Caco-2 (cell line): ENCODE measurements around the gene TMPRSS3. TPM values are rescaled to one million over a fixed set of nuclear protein-coding genes. Genes with fewer than 3 reads are reported as not detected.

Experiments used
- BruUV-seq: library from RNA; stranded (reverse); fragments of 400-500 nt; replicated peaks from 2 replicates; lab custom pipeline; 2021; lab: Mats Ljungman, UMichigan
- CTCF ChIA-PET: fragments of 300-600 bp; sonication (Branson Sonifier 250); formaldehyde crosslinking; loops from one replicate; lab custom pipeline; 2022; ENCODE audit warnings: antibody characterized with exemption; lab: Charles Lee
- POLR2A ChIA-PET: fragments of 300-600 bp; sonication (Branson Sonifier 250); formaldehyde crosslinking; loops from one replicate; lab custom pipeline; 2022; ENCODE audit warnings: antibody characterized with exemption; lab: Charles Lee
- DNase-seq, 2 experiments: peaks; one replicate each; pipeline versions ENCODE4 v3.0.0 to v3.0.0-alpha.2; 2020 to 2022
- H3K27me3 ChIP-seq: replicated peaks from 2 replicates; pipeline ENCODE4 v1.6.0; 2011; ENCODE audit warnings: low read length; ENCODE audit not compliant: control insufficient read depth, insufficient read depth
- H3K36me3 ChIP-seq: 2 replicates; pipeline ENCODE4 v1.5.1; 2011; ENCODE audit warnings: low read length; ENCODE audit not compliant: control insufficient read depth, insufficient read depth
- H3K4me1 ChIP-seq: fragments of 250-450 bp; sonication (Bioruptor Pico); 2 replicates; pipeline ENCODE4 v1.5.1; 2020; ENCODE audit warnings: mild to moderate bottlenecking
- H3K4me3 ChIP-seq: 2 replicates; pipeline ENCODE4 v1.5.1; 2011; ENCODE audit warnings: low read depth, mild to moderate bottlenecking, control low read depth, low read length
- H3K9me3 ChIP-seq: fragments of 250-450 bp; sonication (Bioruptor Pico); 2 replicates; pipeline ENCODE4 v1.5.1; 2020; ENCODE audit warnings: mild to moderate bottlenecking, moderate library complexity
- H3K27ac Mint-ChIP-seq: one replicate; pipeline ENCODE4 v1.8.0; 2022; ENCODE audit warnings: mixed read lengths; ENCODE audit not compliant: unreplicated experiment
- H3K27me3 Mint-ChIP-seq: one replicate; pipeline ENCODE4 v1.8.0; 2022; ENCODE audit warnings: mixed read lengths; ENCODE audit not compliant: insufficient read depth, unreplicated experiment
- H3K36me3 Mint-ChIP-seq: one replicate; pipeline ENCODE4 v1.8.0; 2022; ENCODE audit warnings: mild to moderate bottlenecking, mixed read lengths; ENCODE audit not compliant: insufficient read depth, unreplicated experiment
- H3K4me1 Mint-ChIP-seq: one replicate; pipeline ENCODE4 v1.8.0; 2022; ENCODE audit warnings: low read depth, mixed read lengths; ENCODE audit not compliant: unreplicated experiment
- H3K4me3 Mint-ChIP-seq: one replicate; pipeline ENCODE4 v1.8.0; 2022; ENCODE audit warnings: mild to moderate bottlenecking, moderate library complexity, mixed read lengths; ENCODE audit not compliant: unreplicated experiment
- H3K9me3 Mint-ChIP-seq: one replicate; pipeline ENCODE4 v1.8.0; 2022; ENCODE audit warnings: mixed read lengths; ENCODE audit not compliant: unreplicated experiment
- CTCF ChIP-seq, 2 experiments: fragments of 200-600 bp in 1 of 2; IDR thresholded peaks; 1 replicate in 1 of 2; 2 replicates in 1 of 2; pipeline versions ENCODE4 v1.5.1 to v1.8.0; 2011 to 2022; ENCODE audit warnings: antibody characterized with exemption in 1 of 2, control low read depth in 1 of 2, inconsistent platforms in 1 of 2, low read depth in 1 of 2, low read length in 1 of 2, mild to moderate bottlenecking in 1 of 2, moderate library complexity in 1 of 2; ENCODE audit not compliant: insufficient read depth in 1 of 2, severe bottlenecking in 1 of 2, unreplicated experiment in 1 of 2
- intact Hi-C: fragments of 100-400 bp; cut with micrococcal nuclease; formaldehyde crosslinking; loops from one replicate; pipeline ENCODE4 v1.10.0; 2022; ENCODE audit not compliant: unreplicated experiment
- total RNA-seq: library from RNA; stranded (reverse); gene quantifications from 2 replicates; pipeline ENCODE4 v1.2.3, GENCODE V29; 2022

Gene TMPRSS3
- total RNA-seq, 1 experiment from 2014 or later, result not detected

GRCh38 chr21:42403611-42404231 lies 7.9 kb upstream of the TMPRSS3 start, which contains the start of gene UBASH3A:
Gene UBASH3A (plus strand): TSS chr21:42403902. CDS start chr21:42403946, 44 bp downstream.
- intact Hi-C loops, result no loop called here
- TF ChIP-seq CTCF (IDR thresholded peaks at IDR 0.05; ENCODE audit: insufficient read depth in 1 of 2, low read depth in 1 of 2, low read length in 1 of 2, severe bottlenecking in 1 of 2, unreplicated experiment in 1 of 2), result no peak
- H3K27me3 Mint-ChIP-seq, result no peaks in the 10 kb centered on the region
- Histone ChIP-seq H3K27me3 (no peaks in the 10 kb centered on the region), H3K9me3 (no peaks in the 10 kb centered on the region; the same call in 1 of the 2 replicates), H3K36me3 (no peaks in the 10 kb centered on the region), H3K4me3 (no peak within 1 kb of the TSS), H3K4me1 (no peaks in the 10 kb centered on the region)
- ChIA-PET POLR2A (no interaction called here), CTCF (no interaction called here)
- BruUV-seq, result no TSS peak
- peaks cover 12% of the 10 kb centered on the region for H3K9me3 Mint-ChIP-seq
- H3K4me1 Mint-ChIP-seq, result no peaks in the 10 kb centered on the region
- H3K27ac Mint-ChIP-seq, result no peak within 1 kb of the TSS
- H3K4me3 Mint-ChIP-seq, result no peak within 1 kb of the TSS
- no peaks in the 10 kb centered on the region for H3K36me3 Mint-ChIP-seq
- DNase-seq, result no peak

DNA sequence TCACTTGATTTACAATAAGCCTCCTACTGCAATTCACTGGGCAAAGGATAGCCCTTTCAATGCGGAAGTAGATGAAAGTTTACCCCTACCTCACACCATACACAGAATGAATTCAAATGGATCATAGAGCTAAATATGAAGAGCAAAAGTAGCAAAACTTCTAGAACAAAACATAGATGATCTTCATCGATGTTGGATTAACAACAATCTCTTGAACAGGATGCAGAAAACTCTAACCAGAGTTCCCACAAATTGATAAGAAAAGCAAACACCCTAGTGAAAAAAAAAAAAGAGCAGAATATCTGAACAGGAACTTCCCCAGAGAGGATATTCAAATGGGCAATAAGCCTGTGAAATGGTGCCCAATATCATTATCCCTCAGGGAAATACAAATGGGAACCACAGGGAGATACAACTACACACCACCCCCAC lies 6.0 kb upstream of the TMPRSS3 start:
- ChIA-PET CTCF (no interaction called here), POLR2A (no interaction called here)
- peaks cover 6% of the 10 kb centered on the region for H3K4me1 Mint-ChIP-seq
- TF ChIP-seq CTCF (IDR thresholded peaks at IDR 0.05; ENCODE audit: insufficient read depth in 1 of 2, low read depth in 1 of 2, low read length in 1 of 2, severe bottlenecking in 1 of 2, unreplicated experiment in 1 of 2), result no peak
- H3K27me3 Mint-ChIP-seq, result no peaks in the 10 kb centered on the region
- H3K4me3 Mint-ChIP-seq, result no peak overlapping the region
- no peaks in the 10 kb centered on the region for H3K36me3 Mint-ChIP-seq
- Histone ChIP-seq H3K9me3 (no peaks in the 10 kb centered on the region; the same call in 1 of the 2 replicates), H3K27me3 (no peaks in the 10 kb centered on the region), H3K36me3 (no peaks in the 10 kb centered on the region), H3K4me1 (no peaks in the 10 kb centered on the region), H3K4me3 (no peak overlapping the region)
- BruUV-seq, result no TSS peak
- no peak for DNase-seq
- H3K27ac Mint-ChIP-seq, result no peak overlapping the region
- H3K9me3 Mint-ChIP-seq, result peaks cover 12% of the 10 kb centered on the region
- intact Hi-C loops, result no loop called here

DNA sequence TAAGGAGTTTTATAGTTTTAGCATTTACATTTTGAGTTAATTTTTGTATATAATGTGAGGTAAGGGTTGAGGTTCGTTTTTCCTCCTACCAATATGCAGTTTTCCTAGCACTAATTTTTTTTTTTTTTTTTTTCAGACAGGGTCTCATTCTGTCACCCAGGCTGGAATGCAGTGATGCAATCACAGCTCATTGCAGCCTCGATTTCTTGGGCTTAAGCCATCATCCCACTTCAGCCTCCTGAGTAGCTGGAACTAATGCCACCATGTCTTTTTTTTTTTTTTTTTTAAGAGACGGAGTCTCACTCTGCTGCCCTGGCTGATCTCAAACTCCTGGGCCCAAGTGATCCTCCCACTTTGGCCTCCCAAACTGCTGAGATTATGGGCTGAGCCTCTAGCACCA lies 5.3 kb upstream of the TMPRSS3 start:
- Histone ChIP-seq H3K4me3 (no peak overlapping the region), H3K4me1 (no peaks in the 10 kb centered on the region), H3K27me3 (no peaks in the 10 kb centered on the region), H3K36me3 (no peaks in the 10 kb centered on the region), H3K9me3 (no peaks in the 10 kb centered on the region; the same call in 1 of the 2 replicates)
- ChIA-PET POLR2A (no interaction called here), CTCF (interaction anchor here (0.7 kb wide), 1 partner anchor 18 kb away, joined by 3 read pairs; no protein-coding TSS in a partner anchor)
- Mint-ChIP-seq H3K4me1 (peaks cover 6% of the 10 kb centered on the region), H3K4me3 (no peak overlapping the region), H3K36me3 (no peaks in the 10 kb centered on the region), H3K9me3 (peaks cover 12% of the 10 kb centered on the region), H3K27ac (no peak overlapping the region), H3K27me3 (no peaks in the 10 kb centered on the region)
- no peak for DNase-seq
- TF ChIP-seq CTCF (IDR thresholded peaks at IDR 0.05; ENCODE audit: insufficient read depth in 1 of 2, low read depth in 1 of 2, low read length in 1 of 2, severe bottlenecking in 1 of 2, unreplicated experiment in 1 of 2), result no peak
- no TSS peak for BruUV-seq
- intact Hi-C loops, result no loop called here
